ENCODE measurements around the gene EVI5.
"Not testable (repeated sequence)": the region's sequence is repeated elsewhere in the genome, so short reads cannot be mapped to it uniquely, and the experiment has no call there.

Gene EVI5

GRCh38 chr1:92791487-92792066 is 6.7 kb upstream of the EVI5 start:
- DNase-seq, result no peak

DNA sequence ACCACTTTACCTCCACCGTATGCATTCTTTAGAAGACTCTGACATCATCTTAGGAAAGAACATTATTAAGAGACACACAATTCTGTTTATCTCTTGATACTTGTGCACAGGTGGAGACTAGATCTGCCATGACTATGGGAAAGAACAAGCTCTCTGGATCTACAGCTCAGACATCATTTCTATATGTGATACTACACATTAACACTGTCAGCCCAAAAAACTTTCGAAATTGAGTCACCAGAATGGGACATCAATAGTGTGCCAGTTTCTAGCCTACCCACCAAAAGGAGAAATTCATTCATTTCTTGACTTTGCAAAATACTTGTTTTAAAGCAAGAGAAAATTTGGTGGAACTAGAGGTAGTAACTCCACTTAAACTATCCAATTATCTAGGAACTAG is 6.0 kb upstream of the EVI5 start:
- DNase-seq, result peak; percentile 31

DNA sequence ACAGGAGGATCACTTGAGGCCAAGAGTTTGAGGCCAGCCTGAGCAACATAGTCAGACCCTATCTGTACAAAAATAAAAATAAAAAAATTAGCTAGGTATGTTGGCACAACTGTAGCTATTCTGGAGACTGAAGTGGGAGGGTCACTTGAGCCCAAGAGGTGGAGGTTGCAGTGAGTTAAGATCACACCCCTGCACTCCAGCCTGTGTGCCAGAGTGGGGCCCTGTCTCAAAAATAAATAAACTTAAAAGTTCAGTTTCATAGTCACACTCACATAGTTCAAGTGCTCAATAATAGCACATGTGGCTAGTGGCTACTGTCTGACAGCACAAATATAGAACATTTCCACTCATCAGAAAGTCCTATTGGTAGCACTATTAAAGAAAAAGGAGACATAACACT is 5.2 kb upstream of the EVI5 start:
- DNase-seq, result no peak

- DNase-seq, result no peak
Observed at GRCh38 chr1:92786111-92786901, 1.4 kb upstream of the EVI5 start.

DNA sequence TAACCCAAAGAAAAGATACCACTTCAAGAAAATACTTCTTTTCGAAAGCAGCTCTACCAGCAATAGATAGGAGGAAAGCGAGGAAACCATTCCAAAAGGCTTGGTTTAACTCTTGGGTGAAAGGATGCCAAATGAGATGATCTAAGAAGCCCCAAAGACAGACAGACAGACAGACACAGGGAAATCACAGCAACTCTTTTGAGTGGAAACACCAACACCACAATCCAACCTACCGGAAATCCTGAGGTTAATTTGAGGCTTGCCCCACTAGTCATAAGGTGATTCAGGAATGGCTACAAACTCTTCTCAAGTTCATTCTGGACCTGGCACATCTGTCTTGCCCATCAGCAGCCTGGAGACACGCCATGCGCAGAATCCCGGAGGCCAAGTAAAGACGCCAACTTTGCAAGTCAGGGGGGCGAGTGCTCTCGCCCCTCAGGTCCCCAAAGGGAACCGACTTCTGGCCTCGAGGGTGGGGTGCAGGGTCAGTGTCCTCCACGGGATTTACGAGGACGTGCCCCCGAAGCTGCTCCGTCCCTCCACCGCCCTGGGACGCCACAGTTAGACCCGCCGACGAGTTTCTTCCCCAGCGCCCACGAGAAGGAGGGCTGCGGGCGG is 778 bp downstream of the EVI5 start:
- peak; percentile 85 for DNase-seq

- not testable (repeated sequence) for DNase-seq
Observed at GRCh38 chr1:92783550-92783949, 1.4 kb downstream of the EVI5 start.

- no peak for DNase-seq
Observed at GRCh38 chr1:92778376-92778775, 6.5 kb downstream of the EVI5 start.

- DNase-seq, result no peak
Observed at GRCh38 chr1:92774407-92774806, 10.5 kb downstream of the EVI5 start.

DNA sequence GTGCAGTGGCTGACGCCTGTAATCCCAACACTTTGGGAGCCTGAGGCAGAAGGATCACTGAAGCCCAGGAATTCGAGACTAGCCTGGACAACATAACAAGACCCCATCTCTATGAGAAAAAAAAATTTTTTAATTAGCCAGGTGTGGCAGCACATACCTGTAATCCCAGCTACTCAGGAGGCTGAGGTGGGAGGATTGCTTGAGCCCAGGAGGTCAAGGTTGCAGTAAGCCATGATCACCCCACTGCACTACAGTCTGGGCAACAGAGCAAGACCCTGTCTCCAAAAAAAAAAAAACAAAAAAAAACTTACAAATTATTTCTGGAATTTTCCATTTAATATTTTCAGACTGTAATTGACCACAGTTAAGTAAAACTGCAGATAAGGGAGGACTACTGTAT is 11.2 kb downstream of the EVI5 start:
- DNase-seq, result not testable (repeated sequence)

GRCh38 chr1:92769856-92770255 is 15.1 kb downstream of the EVI5 start:
- DNase-seq, result no peak

- DNase-seq, result no peak
Observed at GRCh38 chr1:92768915-92769314, 16.0 kb downstream of the EVI5 start.

- no peak for DNase-seq
Observed at GRCh38 chr1:92768296-92768695, 16.6 kb downstream of the EVI5 start.

GRCh38 chr1:92764116-92764515 is 20.8 kb downstream of the EVI5 start:
- DNase-seq, result no peak

GRCh38 chr1:92762355-92762754 is 22.6 kb downstream of the EVI5 start:
- DNase-seq, result no peak

DNA sequence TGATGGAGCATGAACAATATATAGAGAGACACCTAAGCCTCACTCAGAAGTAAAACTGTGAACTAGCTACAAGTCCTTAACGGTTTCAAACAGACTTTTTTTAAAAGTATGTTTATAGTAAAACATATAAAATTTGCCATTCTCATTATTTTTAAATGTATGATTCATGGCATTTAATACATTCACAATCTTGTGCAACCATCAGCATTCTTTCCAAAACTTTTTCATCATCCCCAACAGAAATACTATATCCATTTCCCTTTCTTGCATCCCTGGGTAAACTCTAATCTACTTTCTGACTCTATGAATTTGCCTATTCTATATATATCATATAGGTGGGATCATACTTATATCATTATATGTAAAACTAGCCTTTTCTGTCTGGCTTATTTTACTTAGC is 25.5 kb downstream of the EVI5 start:
- DNase-seq, result no peak

DNA sequence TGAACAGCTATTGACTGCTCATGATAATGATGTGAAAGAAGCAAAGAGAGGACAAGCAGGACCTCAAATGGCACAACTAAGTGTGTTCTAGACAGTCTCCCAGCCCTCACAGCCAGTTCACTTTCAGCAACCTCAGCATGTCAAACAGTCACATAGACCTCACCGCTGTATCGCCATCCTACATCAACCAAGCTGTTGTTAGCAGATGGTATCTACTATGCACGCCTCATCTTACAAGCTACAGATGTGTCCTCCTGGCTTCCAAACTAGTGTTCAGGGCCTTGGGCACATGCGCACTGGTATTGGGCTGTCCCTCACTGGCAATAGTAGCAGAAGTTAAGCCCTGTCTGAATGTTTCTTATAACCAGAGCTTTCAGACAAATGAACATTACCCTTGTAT is 28.4 kb downstream of the EVI5 start:
- no peak for DNase-seq

DNA sequence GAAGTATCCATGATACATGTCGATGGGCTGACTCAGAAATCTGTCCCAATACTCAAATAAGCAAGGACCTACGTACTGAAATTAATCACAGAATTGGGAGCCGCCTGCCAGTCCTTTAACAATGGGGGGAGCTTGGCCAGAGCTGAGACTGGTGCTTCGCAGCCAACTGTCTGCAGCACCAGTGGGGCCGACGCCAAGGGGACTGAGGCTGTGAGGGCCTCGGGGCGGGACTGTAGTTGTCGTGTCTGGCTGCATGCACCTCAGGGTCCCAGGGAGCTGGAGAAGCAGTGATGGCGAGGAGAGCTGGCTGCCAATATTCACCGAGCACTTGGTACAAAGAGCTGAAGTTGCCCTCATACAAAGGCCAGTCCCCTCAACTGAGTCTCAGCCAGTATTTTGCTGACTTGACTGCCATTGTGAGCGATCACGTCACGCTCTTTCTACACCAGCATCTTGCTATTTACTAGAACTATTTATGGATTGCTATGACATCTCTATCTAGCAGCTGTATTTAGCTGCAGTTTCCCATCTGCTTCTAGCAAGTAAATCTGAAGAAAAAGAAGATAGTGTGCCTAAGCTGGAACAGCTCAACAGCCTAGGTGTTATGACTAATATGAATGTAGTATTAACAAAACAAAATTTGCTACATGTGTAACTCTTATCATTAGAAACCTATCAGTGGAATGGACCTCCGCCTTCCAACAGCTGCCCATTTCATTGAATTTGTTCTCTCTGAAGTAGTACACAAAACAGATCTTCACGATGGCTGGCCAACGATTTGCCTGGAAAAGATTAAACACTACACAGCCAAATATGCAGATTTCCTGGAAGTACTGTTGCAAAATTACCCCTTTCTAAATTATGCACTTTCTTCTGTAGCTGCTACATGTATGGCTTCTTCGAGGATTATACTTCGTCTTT is 29.1 kb downstream of the EVI5 start:
- no peak for DNase-seq

GRCh38 chr1:92754719-92755050 is 30.2 kb downstream of the EVI5 start:
- DNase-seq, result no peak

- no peak for DNase-seq
Observed at GRCh38 chr1:92754000-92754718, 30.7 kb downstream of the EVI5 start.

DNA sequence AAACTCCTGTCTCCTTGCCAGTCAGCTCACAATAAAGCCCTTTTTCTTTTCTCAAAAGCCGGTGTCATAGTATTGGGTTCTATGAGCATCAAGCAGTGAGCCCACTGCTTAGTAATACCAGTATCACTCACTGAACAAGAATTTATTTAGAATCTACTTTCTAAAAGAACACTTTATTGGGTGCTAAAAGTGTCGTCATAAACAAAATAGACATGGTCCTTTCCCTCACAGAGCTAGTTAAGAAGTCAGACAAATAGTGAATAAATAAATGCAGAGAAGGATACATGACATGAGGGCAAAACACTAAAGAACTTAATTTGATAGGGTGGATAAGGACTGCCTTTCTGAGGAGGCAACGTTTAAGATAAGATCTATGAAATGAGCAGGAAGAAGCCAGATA is 32.2 kb downstream of the EVI5 start:
- DNase-seq, result no peak

- peak; percentile 64 for DNase-seq
Observed at GRCh38 chr1:92749024-92749634, 35.8 kb downstream of the EVI5 start.

GRCh38 chr1:92748138-92748537 is 36.8 kb downstream of the EVI5 start:
- no peak for DNase-seq

Data from activated CD4-positive, alpha-beta T cell treated with anti-CD3 and anti-CD28 coated beads, Interleukin-10, Interleukin-2, amounts not matched to agents 100 ng/mL and 50 ng/mL, durations not matched to agents 16 hours and 8 hours (primary cell).